GM18505 (cell line): Measurements from ENCODE around the gene KCNN3.
"Not testable (repeated sequence)": the region's sequence is repeated elsewhere in the genome, so short reads cannot be mapped to it uniquely, and the experiment has no call there.

ENCODE experiments used
- ATAC-seq: cut with Tn5 transposase; IDR thresholded peaks from one replicate; pipeline ENCODE4 v1.9.1; 2021; ENCODE audit not compliant: unreplicated experiment
- POLR2A ChIP-seq: IDR thresholded peaks from 4 replicates; pipeline ENCODE4 v1.6.1; 2011; ENCODE audit warnings: borderline replicate concordance; ENCODE audit not compliant: insufficient read depth, insufficient read length; ENCODE audit errors: extremely low read depth

The KCNN3 gene

DNA sequence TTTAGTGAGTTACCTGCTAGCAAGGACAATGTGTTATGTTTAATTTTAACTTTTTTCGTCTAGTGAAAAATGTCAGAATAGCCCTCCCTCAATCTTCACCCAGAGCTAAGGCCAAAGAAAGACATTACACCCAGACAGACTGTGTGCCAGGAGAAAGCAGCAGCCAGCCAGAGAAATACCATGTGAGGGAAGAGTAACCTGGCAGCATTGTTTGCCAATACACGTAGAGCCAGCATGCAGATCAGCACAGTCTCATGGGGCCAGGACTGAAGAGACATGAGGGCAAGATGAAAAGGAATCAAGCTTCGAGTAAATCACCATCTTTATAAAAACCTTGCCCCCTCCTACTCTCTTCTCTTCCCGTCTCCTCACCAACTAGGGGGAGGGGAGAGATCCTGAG lies 173.6 kb downstream of the KCNN3 start:
- TF ChIP-seq POLR2A, result no peak
- no peak for ATAC-seq

- no peak for ATAC-seq
- no peak for TF ChIP-seq POLR2A
These were observed 174.1 kb downstream of the KCNN3 start for GRCh38 chr1:154695985-154696384.

- ATAC-seq, result no peak
- no peak for TF ChIP-seq POLR2A
These were observed 175.1 kb downstream of the KCNN3 start for GRCh38 chr1:154694995-154695394.

DNA sequence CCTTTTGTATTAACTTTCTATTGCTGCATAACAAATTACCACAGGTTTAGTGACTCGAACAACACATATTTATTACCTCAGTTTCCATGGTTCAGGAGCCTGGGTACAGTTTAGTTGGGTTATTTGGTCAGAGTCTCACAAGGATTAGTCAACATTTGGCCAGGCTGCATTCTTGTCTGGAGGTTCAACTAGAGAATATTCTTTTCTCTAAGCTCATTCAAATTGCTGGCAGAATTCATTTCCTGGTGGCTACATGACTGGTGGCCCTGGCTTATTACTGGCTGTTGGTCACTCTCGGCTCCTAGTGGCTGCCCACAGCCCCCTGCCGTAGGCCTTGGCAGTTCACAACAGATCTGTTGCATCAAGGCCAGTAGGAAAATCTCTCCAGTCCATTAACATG lies 181.0 kb downstream of the KCNN3 start:
- no peak for ATAC-seq
- no peak for TF ChIP-seq POLR2A

DNA sequence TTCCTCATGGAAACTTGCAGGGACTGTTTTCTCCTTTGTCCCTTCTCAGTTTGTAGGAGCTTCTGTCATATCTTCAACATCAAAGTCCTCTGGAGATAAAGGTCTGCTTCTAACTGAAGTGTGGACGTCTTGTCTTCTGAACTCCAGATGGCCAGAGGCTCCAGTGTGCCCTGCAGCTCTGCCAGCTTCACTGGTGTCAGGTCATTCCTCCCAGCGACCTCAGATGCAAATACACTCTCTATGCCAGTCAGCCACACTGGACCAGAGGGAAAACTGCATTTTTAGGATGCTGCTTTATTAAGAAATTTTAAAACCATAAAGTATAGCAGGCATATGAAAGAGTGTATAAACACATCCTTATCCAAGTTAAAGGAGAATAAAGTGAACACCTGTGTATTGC lies 183.6 kb downstream of the KCNN3 start:
- no peak for TF ChIP-seq POLR2A
- ATAC-seq, result no peak

DNA sequence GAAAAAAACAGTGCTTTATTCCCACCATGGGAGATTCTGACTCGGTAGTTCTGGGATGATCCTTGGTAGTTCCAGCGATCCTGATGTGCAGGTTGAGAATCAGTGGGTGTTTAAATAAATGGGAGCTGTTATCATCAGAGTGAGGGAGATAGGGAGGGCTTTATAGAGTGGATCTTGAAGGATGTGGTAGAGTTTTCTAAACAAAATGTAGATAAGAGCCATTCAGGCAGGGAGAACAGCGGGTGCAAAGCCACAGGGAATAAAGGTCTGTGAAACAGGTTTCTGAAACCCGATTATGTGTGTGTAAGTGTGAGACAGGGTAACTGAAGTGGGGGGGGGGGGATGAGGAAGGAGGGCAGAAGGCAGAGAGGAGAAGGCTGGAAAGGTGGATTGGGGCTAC lies 186.3 kb downstream of the KCNN3 start:
- no peak for TF ChIP-seq POLR2A
- no peak for ATAC-seq

DNA sequence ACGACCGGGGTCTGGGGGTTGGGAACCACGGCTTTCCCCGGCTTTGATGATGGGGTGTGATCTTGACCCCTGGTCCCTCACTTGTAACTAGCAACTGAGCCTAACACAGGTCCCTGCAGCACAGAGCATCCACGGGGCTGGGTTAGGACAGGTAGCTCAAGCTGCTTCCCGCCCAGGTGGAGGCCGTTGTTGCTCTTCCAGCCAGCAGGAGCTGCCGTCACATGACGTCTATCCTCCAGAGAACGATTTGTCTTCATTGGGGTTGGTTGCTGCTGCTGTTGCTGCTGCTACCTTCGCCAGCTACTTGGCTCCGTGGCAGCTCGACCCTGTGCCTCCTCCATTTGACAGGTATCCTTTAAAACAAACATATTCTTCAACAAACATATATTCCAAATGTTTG lies 187.8 kb downstream of the KCNN3 start:
- TF ChIP-seq POLR2A, result no peak

DNA sequence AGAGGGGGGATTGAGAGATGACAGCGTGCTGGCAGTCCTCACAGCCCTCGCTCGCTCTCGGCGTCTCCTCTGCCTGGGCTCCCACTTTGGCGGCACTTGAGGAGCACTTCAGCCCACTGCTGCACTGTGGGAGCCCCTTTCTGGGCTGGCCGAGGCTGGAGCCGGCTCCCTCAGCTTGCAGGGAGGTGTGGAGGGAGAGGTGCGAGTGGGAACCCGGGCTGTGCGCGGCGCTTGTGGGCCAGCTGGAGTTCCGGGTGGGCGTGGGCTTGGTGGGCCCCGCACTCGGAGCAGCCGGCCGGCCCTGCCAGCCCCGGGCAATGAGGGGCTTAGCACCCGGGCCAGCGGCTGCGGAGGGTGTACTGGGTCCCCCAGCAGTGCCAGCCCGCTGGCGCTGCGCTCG lies 192.2 kb downstream of the KCNN3 start:
- ATAC-seq, result not testable (repeated sequence)

More for the DNA sequence above, 187.8 kb downstream of the KCNN3 start:
- no peak for ATAC-seq

- not testable (repeated sequence) for ATAC-seq
These were observed 193.2 kb downstream of the KCNN3 start for GRCh38 chr1:154676847-154677246.

GRCh38 chr1:154674456-154674855 lies 195.6 kb downstream of the KCNN3 start:
- ATAC-seq, result not testable (repeated sequence)

- not testable (repeated sequence) for ATAC-seq
These were observed 197.8 kb downstream of the KCNN3 start for GRCh38 chr1:154672245-154672644.

GRCh38 chr1:154671412-154671811 lies 198.7 kb downstream of the KCNN3 start:
- not testable (repeated sequence) for ATAC-seq

- not testable (repeated sequence) for ATAC-seq
These were observed 199.5 kb downstream of the KCNN3 start for GRCh38 chr1:154670310-154671270.

DNA sequence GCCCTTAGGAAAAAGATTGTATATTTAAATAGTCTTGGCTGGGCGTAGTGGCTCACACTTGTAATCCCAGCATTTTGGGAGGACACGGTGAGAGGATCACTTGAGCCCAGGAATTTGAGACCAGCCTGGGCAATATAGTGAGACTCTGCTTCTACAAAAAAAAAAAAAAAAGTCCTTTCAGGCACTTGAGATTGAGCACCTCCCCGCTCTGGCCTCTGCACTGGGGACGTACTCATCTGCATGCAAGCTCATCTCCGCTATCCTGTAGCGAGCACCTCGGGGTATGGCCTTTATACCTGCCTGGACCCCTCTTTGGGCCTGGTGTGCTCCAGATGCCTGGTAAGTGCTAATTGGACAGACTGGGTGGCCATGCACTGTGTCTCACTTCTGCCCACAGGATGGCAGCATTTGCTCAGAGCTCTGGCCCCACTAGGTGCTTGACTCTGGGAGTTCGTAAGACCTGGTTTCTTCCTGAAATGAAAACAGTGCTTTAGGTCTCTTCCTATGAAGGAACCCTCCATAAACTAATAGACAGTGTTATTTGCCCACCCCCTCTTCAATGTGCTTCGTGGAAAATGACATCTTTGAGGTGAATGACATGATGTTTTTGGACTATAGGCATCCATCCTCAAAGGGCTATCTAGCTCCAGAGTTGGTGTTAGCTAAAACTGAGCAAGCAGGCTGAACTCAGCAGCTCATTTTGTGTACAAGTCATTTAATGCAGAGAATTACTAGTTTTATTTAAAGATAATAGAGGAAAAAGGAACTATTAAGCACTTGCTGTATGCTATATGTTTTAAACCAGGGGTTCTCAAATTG lies 200.4 kb downstream of the KCNN3 start:
- no peak for ATAC-seq
- no peak for TF ChIP-seq POLR2A
